Thymus (tissue), 14 donors: ENCODE data around the gene IL6. TPM values are rescaled to one million over a fixed set of nuclear protein-coding genes. Genes with fewer than 3 reads are reported as not detected.
A peak's percentile ranks its signal among the peaks of the same experiment; 100 is the strongest.
"Not testable (repeated sequence)": the region's sequence is repeated elsewhere in the genome, so short reads cannot be mapped to it uniquely, and the experiment has no call there.

ENCODE experiments used
- DNase-seq, 9 donors: peaks; one replicate each; pipeline ENCODE4 v3.0.0-alpha.2; 2013; ENCODE audit warnings: low spot score in 9 of 9, low read depth in 6 of 9, missing footprints in 1 of 9
- H3K27ac ChIP-seq, 2 donors: one replicate each; pipeline ENCODE4 v1.5.1; 2013; ENCODE audit warnings: control low read depth in 1 of 2, low read depth in 1 of 2, low read length in 1 of 2, mild to moderate bottlenecking in 1 of 2, moderate library complexity in 1 of 2
- H3K27me3 ChIP-seq, 2 donors: one replicate each; pipeline ENCODE4 v1.5.1; 2013; ENCODE audit warnings: low read length in 1 of 2; ENCODE audit not compliant: control insufficient read depth in 2 of 2, insufficient read depth in 1 of 2
- H3K36me3 ChIP-seq, 2 donors: one replicate each; pipeline ENCODE4 v1.5.1; 2013; ENCODE audit warnings: low read length in 1 of 2, mild to moderate bottlenecking in 1 of 2, moderate library complexity in 1 of 2; ENCODE audit not compliant: control insufficient read depth in 2 of 2, insufficient read depth in 2 of 2
- H3K4me1 ChIP-seq, 2 donors: one replicate each; pipeline ENCODE4 v1.5.1; 2013; ENCODE audit warnings: low read length in 2 of 2; ENCODE audit not compliant: control insufficient read depth in 2 of 2, insufficient read depth in 2 of 2
- H3K4me3 ChIP-seq, 2 donors: one replicate each; pipeline ENCODE4 v1.5.1; 2013; ENCODE audit warnings: low read length in 2 of 2, control low read depth in 1 of 2, mild to moderate bottlenecking in 1 of 2
- H3K9me3 ChIP-seq, 2 donors: one replicate each; pipeline ENCODE4 v1.5.1; 2013; ENCODE audit warnings: low read length in 1 of 2, mild to moderate bottlenecking in 1 of 2; ENCODE audit not compliant: control insufficient read depth in 2 of 2, insufficient read depth in 1 of 2
- WGBS: extraction: QIAGEN DNeasy Blood & Tissue Kit; methylation state at CpG from one replicate; pipeline ENCODE4 v1.1.7; 2013; 5-methylcytosine and 5-hydroxymethylcytosine counted together
- long read RNA-seq, 10 donors: transcript quantifications; one replicate each; lab custom pipeline, GENCODE V29; 2026
- polyA plus RNA-seq: library from polyadenylated mRNA; stranded (reverse); fragments of 200-250 nt; gene quantifications from one replicate; pipeline ENCODE4 v1.2.3, GENCODE V29; 2013
- total RNA-seq: library from RNA; stranded (reverse); fragments of 120-200 nt; gene quantifications from one replicate; pipeline ENCODE4 v1.2.4, GENCODE V29; 2013
- donor health status: healthy.

The IL6 gene
- total RNA-seq = 0.24 TPM
- 3.5 TPM for polyA plus RNA-seq
- long read RNA-seq, donor 1 = 0 reads
- long read RNA-seq, donor 2 = 0 reads
- long read RNA-seq, donor 3 = 0 reads
- long read RNA-seq, donor 4 = 0 reads
- long read RNA-seq, donor 5, partial matches to known transcripts = 0 of 1 reads
- long read RNA-seq, donor 5, other reads (novel, unspliced or antisense) = 0 of 1 reads
- long read RNA-seq, donor 6 = 0 reads
- long read RNA-seq, donor 7 = 0 reads
- long read RNA-seq, donor 8 = 0 reads
- long read RNA-seq, donor 9 = 0 reads
- long read RNA-seq, donor 10 = 0 reads

GRCh38 chr7:22726907-22727713 lies at the start of gene IL6:
Gene IL6 (plus strand): TSS chr7:22727200. CDS start chr7:22727263, 63 bp downstream.
- H3K36me3 ChIP-seq = no peaks in the 10 kb centered on the region
- WGBS = 19% methylated on average over 28 of the region's 28 CpGs
- peak within 1 kb of the TSS in 1 of 2 donors; percentile 64 for H3K27ac ChIP-seq
- H3K4me3 ChIP-seq = no peak within 1 kb of the TSS
- peaks cover 6 to 23% of the 10 kb centered on the region in 2 donors for H3K27me3 ChIP-seq
- H3K4me1 ChIP-seq = peaks cover 2 to 14% of the 10 kb centered on the region in 2 donors
- DNase-seq = no peak
- no peaks in the 10 kb centered on the region for H3K9me3 ChIP-seq

GRCh38 chr7:22677263-22677662 lies 49.7 kb upstream of the IL6 start:
- WGBS = 95% methylated on average over 5 of the region's 5 CpGs
- H3K27me3 ChIP-seq, DNase-seq, H3K27ac ChIP-seq, H3K4me3 ChIP-seq, H3K36me3 ChIP-seq, H3K9me3 ChIP-seq, H3K4me1 ChIP-seq: not testable (repeated sequence)

- 63% methylated on average over 6 of the region's 6 CpGs for WGBS
- DNase-seq = no peak
- Histone ChIP-seq H3K4me3 (no peak overlapping the region), H3K4me1 (no peaks in the 10 kb centered on the region), H3K27me3 (no peaks in the 10 kb centered on the region), H3K27ac (no peak overlapping the region), H3K36me3 (no peaks in the 10 kb centered on the region), H3K9me3 (no peaks in the 10 kb centered on the region)
These were observed 49.3 kb upstream of the IL6 start for GRCh38 chr7:22677680-22678079.

GRCh38 chr7:22680482-22680911 lies 46.5 kb upstream of the IL6 start:
- no peak for DNase-seq
- H3K36me3 ChIP-seq = no peaks in the 10 kb centered on the region
- H3K4me3 ChIP-seq = no peak overlapping the region
- H3K9me3 ChIP-seq = no peaks in the 10 kb centered on the region
- H3K27ac ChIP-seq = no peak overlapping the region
- no peaks in the 10 kb centered on the region for H3K4me1 ChIP-seq
- no peaks in the 10 kb centered on the region for H3K27me3 ChIP-seq
- 89% methylated on average over 5 of the region's 5 CpGs for WGBS

- H3K4me1 ChIP-seq = no peaks in the 10 kb centered on the region
These were observed 45.7 kb upstream of the IL6 start for GRCh38 chr7:22681312-22681711.

GRCh38 chr7:22681852-22682657 lies 44.9 kb upstream of the IL6 start:
- no peaks in the 10 kb centered on the region for H3K27me3 ChIP-seq
- H3K27ac ChIP-seq = no peak overlapping the region
- H3K4me3 ChIP-seq = no peak overlapping the region
- no peaks in the 10 kb centered on the region for H3K9me3 ChIP-seq
- WGBS = 94% methylated on average over 4 of the region's 4 CpGs
- H3K4me1 ChIP-seq = no peaks in the 10 kb centered on the region
- DNase-seq = no peak
- no peaks in the 10 kb centered on the region for H3K36me3 ChIP-seq

More at GRCh38 chr7:22681312-22681711, 45.7 kb upstream of the IL6 start:
- H3K4me3 ChIP-seq = no peak overlapping the region
- WGBS = 92% methylated on average over 2 of the region's 2 CpGs
- no peaks in the 10 kb centered on the region for H3K9me3 ChIP-seq
- no peaks in the 10 kb centered on the region for H3K27me3 ChIP-seq
- no peak overlapping the region for H3K27ac ChIP-seq
- no peaks in the 10 kb centered on the region for H3K36me3 ChIP-seq
- no peak for DNase-seq

GRCh38 chr7:22683379-22683778 lies 43.6 kb upstream of the IL6 start:
- no peaks in the 10 kb centered on the region for H3K36me3 ChIP-seq
- H3K4me1 ChIP-seq = no peaks in the 10 kb centered on the region
- H3K27ac ChIP-seq = no peak overlapping the region
- H3K27me3 ChIP-seq = no peaks in the 10 kb centered on the region
- no peak overlapping the region for H3K4me3 ChIP-seq
- no peaks in the 10 kb centered on the region for H3K9me3 ChIP-seq
- DNase-seq = no peak
- 93% methylated on average over 2 of the region's 2 CpGs for WGBS

GRCh38 chr7:22686620-22687019 lies 40.4 kb upstream of the IL6 start:
- Histone ChIP-seq H3K4me3 (no peak overlapping the region), H3K4me1 (no peaks in the 10 kb centered on the region)

GRCh38 chr7:22688084-22688483 lies 38.9 kb upstream of the IL6 start:
- no peaks in the 10 kb centered on the region for H3K9me3 ChIP-seq
- no peak overlapping the region for H3K27ac ChIP-seq
- no peaks in the 10 kb centered on the region for H3K27me3 ChIP-seq
- WGBS = 92% methylated on average over 2 of the region's 2 CpGs
- no peak overlapping the region for H3K4me3 ChIP-seq
- no peak for DNase-seq
- no peaks in the 10 kb centered on the region for H3K4me1 ChIP-seq
- no peaks in the 10 kb centered on the region for H3K36me3 ChIP-seq

More at GRCh38 chr7:22686620-22687019, 40.4 kb upstream of the IL6 start:
- no peak overlapping the region for H3K27ac ChIP-seq
- H3K9me3 ChIP-seq = no peaks in the 10 kb centered on the region
- no peaks in the 10 kb centered on the region for H3K27me3 ChIP-seq
- no peaks in the 10 kb centered on the region for H3K36me3 ChIP-seq
- DNase-seq = no peak
